Lower leg skin (tissue), 4 donors: ENCODE measurements around the gene METTL1. TPM values are rescaled to one million over a fixed set of nuclear protein-coding genes. Genes with fewer than 3 reads are reported as not detected.
A peak's percentile ranks its signal among the peaks of the same experiment; 100 is the strongest.

Experiments used
- DNase-seq, 2 donors: peaks; one replicate each; pipeline ENCODE4 v3.0.0-alpha.2; 2019; ENCODE audit warnings: low spot score in 2 of 2
- H3K4me3 ChIP-seq: fragments of 200-600 bp; sonication (generic); 2 replicates; pipeline ENCODE4 v1.5.1; 2017; ENCODE audit warnings: mild to moderate bottlenecking, low read depth; ENCODE audit not compliant: poor library complexity, severe bottlenecking
- CTCF ChIP-seq, 3 donors: fragments of 450-650 bp; IDR thresholded peaks; one replicate each; pipeline ENCODE4 v1.5.1; 2016; ENCODE audit warnings: antibody characterized with exemption in 3 of 3, mild to moderate bottlenecking in 3 of 3, moderate library complexity in 2 of 3
- POLR2A ChIP-seq, 2 donors: fragments of 450-650 bp; IDR thresholded peaks; one replicate each; pipeline ENCODE4 v1.6.1; 2016 to 2017; ENCODE audit warnings: antibody characterized with exemption in 2 of 2, mild to moderate bottlenecking in 1 of 2, moderate library complexity in 1 of 2
- WGBS, 2 donors: methylation state at CpG; one replicate each; pipeline ENCODE4 v1.1.5; 2018; 5-methylcytosine and 5-hydroxymethylcytosine counted together
- intact Hi-C: fragments of 100-400 bp; cut with DNase I; formaldehyde crosslinking; loops from one replicate; pipeline ENCODE4 v1.15.0; 2023; ENCODE audit warnings: low total_unique reads
- total RNA-seq, 4 donors: library from RNA; depleted of rRNA; stranded (reverse); fragments of >200 nt; gene quantifications; one replicate each; pipeline ENCODE4 v1.1.0, GENCODE V29; 2016

Gene METTL1
- total RNA-seq, 4 donors from 2014 or later = 5.9 to 13.5 (median 11.0) TPM

DNA sequence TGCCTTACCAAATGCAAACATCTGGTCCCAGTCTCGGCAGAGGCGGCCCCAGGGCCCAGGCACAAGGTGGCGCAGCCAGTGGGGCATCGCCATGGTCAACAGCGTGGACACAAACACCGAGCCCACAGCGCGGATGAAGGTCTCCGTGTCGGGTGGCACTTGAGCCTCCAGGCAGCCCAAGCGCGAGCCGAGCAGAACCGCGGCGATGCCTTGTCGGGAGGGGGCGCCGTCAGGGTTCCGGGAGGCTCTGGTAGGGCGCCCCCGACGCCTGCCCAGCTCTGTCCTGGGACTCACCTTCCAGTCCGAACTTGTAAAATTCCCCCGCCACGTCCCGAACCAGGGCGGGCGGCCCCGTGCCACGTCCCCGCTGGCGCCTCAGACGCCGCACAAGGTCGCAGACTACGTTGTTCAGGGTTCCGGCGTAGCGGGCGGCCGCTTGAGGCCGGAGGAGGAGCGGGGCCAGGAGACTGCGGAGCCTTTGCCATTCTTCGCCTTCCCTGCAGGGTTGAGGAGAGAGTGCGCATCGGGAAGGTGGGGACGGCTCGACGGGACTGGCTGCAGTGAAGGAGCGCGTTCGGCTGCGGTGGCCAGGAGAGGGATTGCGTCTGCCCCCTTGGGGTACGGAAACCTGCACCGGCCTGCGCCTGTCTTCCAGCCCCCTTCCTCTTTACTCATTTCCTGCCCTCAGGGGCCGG lies 6.8 kb downstream of the METTL1 start:
- intact Hi-C loops = no loop called here
- 0 to 1% methylated on average over 34 to 37 of the region's 60 CpGs for WGBS, 2 donors
- DNase-seq = peak in 1 of 2 donors; percentile 88
- peak overlapping the region; percentile 11 for H3K4me3 ChIP-seq
- no peak for TF ChIP-seq CTCF (IDR thresholded peaks at IDR 0.05)
- TF ChIP-seq POLR2A (IDR thresholded peaks at IDR 0.05) = no peak

DNA sequence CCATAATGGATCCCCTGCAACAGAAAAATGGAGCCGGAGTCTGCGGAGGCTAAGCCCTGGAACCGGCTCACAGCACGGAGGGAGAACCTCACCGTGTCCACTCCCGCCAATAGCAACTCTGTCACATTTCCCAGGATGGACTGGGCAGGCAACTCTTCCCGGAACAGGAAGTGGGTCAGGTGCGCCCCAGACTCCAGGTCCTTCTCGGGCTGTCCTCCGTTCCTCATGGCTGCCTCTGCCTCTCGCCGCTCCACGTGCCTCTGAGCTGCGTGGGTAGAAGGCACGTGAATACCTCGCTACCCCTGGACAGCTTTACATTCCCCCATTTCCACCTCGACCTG lies 7.3 kb downstream of the METTL1 start:
- peak overlapping the region; percentile 11 for H3K4me3 ChIP-seq
- intact Hi-C loops = no loop called here
- TF ChIP-seq POLR2A (IDR thresholded peaks at IDR 0.05) (no peak), CTCF (IDR thresholded peaks at IDR 0.05) (no peak)
- 19 to 20% methylated on average over 17 of the region's 17 CpGs for WGBS, 2 donors
- no peak for DNase-seq

DNA sequence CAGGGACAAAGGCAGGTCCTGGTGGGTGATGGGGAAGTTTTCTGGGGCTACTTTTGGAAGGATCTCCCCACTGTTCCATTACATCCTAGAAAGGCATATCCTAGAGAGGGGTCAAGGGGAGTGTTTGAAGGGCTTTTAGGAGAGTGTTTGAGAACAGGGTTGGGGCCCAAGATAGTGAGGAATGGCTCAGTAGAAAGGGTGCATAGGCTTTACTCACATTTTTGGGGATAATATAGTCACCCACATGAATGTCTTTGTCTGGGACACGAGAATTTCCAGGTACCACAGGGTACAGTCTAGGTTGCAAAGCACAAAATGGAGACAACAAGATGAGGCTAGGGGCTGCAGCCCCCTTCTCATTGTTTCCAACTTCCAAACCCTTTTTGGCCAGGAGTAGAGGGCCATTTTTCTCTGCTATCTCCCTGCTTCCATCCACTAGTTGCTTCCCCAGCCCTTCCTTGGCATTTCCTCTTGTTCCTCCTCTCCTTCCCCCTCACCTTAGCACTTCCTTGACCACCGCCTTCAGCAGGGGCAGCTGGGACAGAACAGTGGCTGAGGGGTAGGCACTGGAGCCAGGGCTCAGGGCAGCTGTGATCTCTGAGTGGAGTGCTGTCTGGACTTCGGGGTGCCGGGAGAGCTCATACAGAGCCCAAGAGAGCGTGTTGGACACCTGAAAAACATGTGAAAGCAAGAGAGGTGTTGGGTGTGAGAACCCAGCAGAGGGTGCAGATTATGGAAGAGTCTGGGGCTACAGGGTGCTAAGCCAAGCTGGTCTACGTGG lies 7.8 kb downstream of the METTL1 start:
- H3K4me3 ChIP-seq = no peak overlapping the region
- 83 to 89% methylated on average over 6 of the region's 6 CpGs for WGBS, 2 donors
- TF ChIP-seq POLR2A (IDR thresholded peaks at IDR 0.05) (no peak), CTCF (IDR thresholded peaks at IDR 0.05) (no peak)
- intact Hi-C loops = no loop called here
- no peak for DNase-seq

DNA sequence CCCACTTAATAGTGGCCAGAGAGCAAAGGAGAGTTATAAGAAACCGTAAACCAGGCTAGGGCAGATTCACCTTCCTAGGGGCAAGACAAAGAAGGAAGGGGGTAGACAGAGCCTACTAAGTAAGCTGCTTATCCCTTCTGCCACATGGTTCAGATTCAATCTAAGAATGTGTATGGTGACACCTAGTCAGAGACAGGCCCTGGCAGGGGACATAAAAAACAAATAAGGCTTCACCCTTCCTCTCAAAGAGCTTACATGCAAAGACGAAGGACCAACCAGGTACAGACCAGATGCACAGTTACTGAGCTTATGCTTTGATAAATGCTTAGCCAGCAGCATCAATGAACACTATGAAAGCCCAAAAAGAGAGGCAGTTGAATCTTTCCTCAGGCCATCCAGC lies 9.4 kb downstream of the METTL1 start:
- TF ChIP-seq CTCF (IDR thresholded peaks at IDR 0.05) = no peak
- no peak for TF ChIP-seq POLR2A (IDR thresholded peaks at IDR 0.05)
- DNase-seq = no peak
- H3K4me3 ChIP-seq = no peak overlapping the region
- intact Hi-C loops = no loop called here
- WGBS, 2 donors = 92 to 98% methylated on average over 2 of the region's 2 CpGs

DNA sequence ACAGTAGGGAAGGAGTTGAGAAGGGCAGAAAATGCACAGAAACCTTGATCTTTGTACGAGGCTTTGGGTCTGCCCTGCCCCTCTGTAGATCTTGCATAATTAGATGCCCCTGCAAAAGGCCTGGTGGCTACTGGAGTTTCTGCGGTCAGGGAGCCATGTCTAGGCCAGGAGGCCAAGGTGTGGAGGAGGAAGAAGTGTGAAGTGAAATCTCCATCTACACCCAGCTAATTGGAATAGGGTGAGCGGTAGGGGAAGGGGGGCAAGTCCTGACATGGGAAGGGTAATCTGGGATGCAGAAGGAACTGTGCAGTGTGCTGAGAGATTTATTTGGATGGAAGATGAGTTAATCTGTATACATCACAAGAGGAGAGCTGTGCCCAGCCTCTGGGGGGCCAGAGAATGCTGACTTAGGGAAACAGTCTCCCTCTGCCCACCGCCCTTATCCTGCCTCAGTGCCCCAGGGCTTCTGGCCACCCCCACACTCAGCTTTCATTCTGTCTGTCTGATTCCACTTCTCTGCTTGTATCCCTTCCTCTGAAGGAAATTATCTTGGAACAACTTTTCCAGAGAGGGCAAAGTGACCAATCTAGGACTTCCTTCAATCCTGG lies 10.4 kb downstream of the METTL1 start:
- WGBS, 2 donors = 89 to 91% methylated on average over 4 of the region's 4 CpGs
- TF ChIP-seq CTCF (IDR thresholded peaks at IDR 0.05) = no peak
- TF ChIP-seq POLR2A (IDR thresholded peaks at IDR 0.05) = no peak
- no peak for DNase-seq
- intact Hi-C loops = no loop called here
- H3K4me3 ChIP-seq = no peak overlapping the region
